Measurements from ENCODE around the gene ADAMTSL1.

- TF ChIP-seq CTCF (conservative IDR thresholded peaks at IDR 0.05; ENCODE audit: low read length) (no peak), EZH2phosphoT487 (IDR thresholded peaks at IDR 0.05; ENCODE audit: borderline replicate concordance, low read depth, low read length) (no peak)
Observed at GRCh38 chr9:18891946-18892670, 418.2 kb downstream of the ADAMTSL1 start.
